HEK293 (cell line): ENCODE measurements around the gene MRPL51.

Source experiments
- CTCF ChIP-seq: fragments of 450-650 bp; formaldehyde crosslinking; IDR thresholded peaks from 2 replicates; pipeline ENCODE4 v1.5.1; 2016; ENCODE audit warnings: missing biosample characterization, missing genetic modification characterization
- PBX3 ChIP-seq: sonication (generic); formaldehyde crosslinking; IDR thresholded peaks from 2 replicates; pipeline ENCODE4 v1.8.1; 2022; ENCODE audit warnings: mild to moderate bottlenecking, moderate library complexity, missing genetic modification reagents
- ZFP37 ChIP-seq: fragments of 450-650 bp; formaldehyde crosslinking; IDR thresholded peaks from 2 replicates; pipeline ENCODE4 v1.5.1; 2016; ENCODE audit warnings: missing biosample characterization, missing genetic modification characterization
- ZNF138 ChIP-seq: fragments of 450-650 bp; formaldehyde crosslinking; IDR thresholded peaks from 2 replicates; pipeline ENCODE4 v1.5.1; 2016; ENCODE audit warnings: missing biosample characterization, missing genetic modification characterization, borderline replicate concordance
- ZNF274 ChIP-seq, 2 experiments: fragments of 200-500 bp in 1 of 2; fragments of 450-650 bp in 1 of 2; sonication (Bioruptor generic) in 1 of 2; formaldehyde crosslinking in 1 of 2; IDR thresholded peaks; 2 replicates each; pipeline versions ENCODE4 v1.5.1 to v1.6.1; 2014 to 2016; ENCODE audit warnings: borderline replicate concordance in 1 of 2, inconsistent platforms in 1 of 2, low read length in 1 of 2, missing biosample characterization in 1 of 2, missing genetic modification characterization in 1 of 2
- ZNF398 ChIP-seq: fragments of 450-650 bp; formaldehyde crosslinking; IDR thresholded peaks from 2 replicates; pipeline ENCODE4 v1.5.1; 2017; ENCODE audit warnings: missing biosample characterization, missing genetic modification characterization
- ZNF558 ChIP-seq: fragments of 450-650 bp; formaldehyde crosslinking; IDR thresholded peaks from 2 replicates; pipeline ENCODE4 v1.5.1; 2016; ENCODE audit warnings: missing biosample characterization, missing genetic modification characterization

GRCh38 chr12:6443361-6443983 is 49.6 kb downstream of the MRPL51 start:
- TF ChIP-seq ZNF274 (IDR thresholded peaks at IDR 0.05; ENCODE audit: low read length) (no peak), ZNF274 (tag by site-specific recombination; IDR thresholded peaks at IDR 0.05; ENCODE audit: borderline replicate concordance) (no peak), ZFP37 (tag by site-specific recombination) (no peak), CTCF (tag by site-specific recombination) (no peak), ZNF138 (tag by site-specific recombination) (no peak), PBX3 (CRISPR knock-in tag) (no peak), ZNF398 (tag by site-specific recombination) (no peak), ZNF558 (tag by site-specific recombination) (no peak)
